Endodermal cell (in vitro differentiated cells): ENCODE measurements around the gene STX1B. TPM values are rescaled to one million over a fixed set of nuclear protein-coding genes. Genes with fewer than 3 reads are reported as not detected.

Experiments used
- DNase-seq: peaks from one replicate; pipeline ENCODE4 v3.0.0-alpha.2; 2017
- H3K27ac ChIP-seq: 2 replicates; pipeline ENCODE4 v1.5.1; 2013; ENCODE audit warnings: mild to moderate bottlenecking, low read depth, low read length, moderate library complexity
- H3K27me3 ChIP-seq: 2 replicates; pipeline ENCODE4 v1.6.1; 2013; ENCODE audit warnings: mild to moderate bottlenecking, low read length, moderate library complexity; ENCODE audit not compliant: insufficient read depth, control insufficient read depth, poor library complexity, severe bottlenecking
- H3K36me3 ChIP-seq: 2 replicates; pipeline ENCODE4 v1.7.0; 2013; ENCODE audit warnings: mild to moderate bottlenecking, low read length, moderate library complexity; ENCODE audit not compliant: control insufficient read depth, insufficient read depth
- H3K4me1 ChIP-seq: one replicate; pipeline ENCODE4 v1.7.0; 2013; ENCODE audit warnings: low read length; ENCODE audit not compliant: control insufficient read depth, insufficient read depth
- H3K4me3 ChIP-seq: 2 replicates; pipeline ENCODE4 v1.5.1; 2013; ENCODE audit warnings: mild to moderate bottlenecking, low read length, moderate library complexity
- H3K9ac ChIP-seq: 2 replicates; pipeline ENCODE4 v1.6.1; 2013; ENCODE audit warnings: mild to moderate bottlenecking, low read length, moderate library complexity; ENCODE audit not compliant: poor library complexity, severe bottlenecking; ENCODE audit errors: extremely low read depth
- H3K9me3 ChIP-seq: 2 replicates; pipeline ENCODE4 v1.6.1; 2013; ENCODE audit warnings: mild to moderate bottlenecking, low read length, moderate library complexity; ENCODE audit not compliant: control insufficient read depth
- H3K27ac Mint-ChIP-seq: 2 replicates; pipeline ENCODE4 v1.8.0; 2020; ENCODE audit warnings: mixed read lengths
- H3K27me3 Mint-ChIP-seq: 2 replicates; pipeline ENCODE4 v1.8.0; 2021; ENCODE audit warnings: mild to moderate bottlenecking, mixed read lengths; ENCODE audit not compliant: insufficient read depth
- H3K36me3 Mint-ChIP-seq: 2 replicates; pipeline ENCODE4 v1.8.0; 2020; ENCODE audit warnings: low read depth, mixed read lengths
- H3K4me1 Mint-ChIP-seq: 2 replicates; pipeline ENCODE4 v1.8.0; 2020; ENCODE audit warnings: mixed read lengths
- H3K4me3 Mint-ChIP-seq: 2 replicates; pipeline ENCODE4 v1.8.0; 2020; ENCODE audit warnings: mild to moderate bottlenecking, moderate library complexity, mixed read lengths
- H3K9me3 Mint-ChIP-seq: 2 replicates; pipeline ENCODE4 v1.8.0; 2020; ENCODE audit warnings: mild to moderate bottlenecking, mixed read lengths
- CTCF ChIP-seq: fragments of 200-600 bp; sonication (generic); conservative IDR thresholded peaks from 2 replicates; pipeline ENCODE4 v1.5.0; 2021; ENCODE audit warnings: antibody characterized with exemption, mild to moderate bottlenecking
- WGBS, 2 experiments: methylation state at CpG; one replicate each; pipeline versions ENCODE4 v1.1.5 to v1.1.7; 2013; ENCODE audit warnings: missing lambda C conversion rate in 2 of 2, mixed read lengths in 1 of 2; ENCODE audit not compliant: insufficient coverage in 1 of 2, insufficient read length in 1 of 2; 5-methylcytosine and 5-hydroxymethylcytosine counted together
- total RNA-seq, 2 donors: library from RNA; stranded (reverse); fragmentation: NEBNext Ultra II Directional in 1 of 2; extraction: Animal tissue kit (Norgen Biotek cat#: 25700) in 1 of 2; gene quantifications; 2 replicates in 1 of 2; 3 replicates in 1 of 2; pipeline ENCODE4 v1.2.1, GENCODE V29; 2021

STX1B gene
- total RNA-seq, 2 donors from 2014 or later, result 3.2 to 7.0 TPM

- Mint-ChIP-seq H3K4me3 (peak overlapping the region; percentile 82), H3K9me3 (no peaks in the 10 kb centered on the region), H3K36me3 (peaks cover 10% of the 10 kb centered on the region), H3K27ac (peak overlapping the region; percentile 87), H3K4me1 (peaks cover 22% of the 10 kb centered on the region), H3K27me3 (no peaks in the 10 kb centered on the region)
- H3K9ac ChIP-seq, result no peak overlapping the region
- H3K27ac ChIP-seq, result no peak overlapping the region
- peaks cover 16% of the 10 kb centered on the region for H3K36me3 ChIP-seq
- H3K4me1 ChIP-seq, result peaks cover 12% of the 10 kb centered on the region
- H3K27me3 ChIP-seq, result no peaks in the 10 kb centered on the region
- H3K4me3 ChIP-seq, result peak overlapping the region; percentile 91
- H3K9me3 ChIP-seq, result no peaks in the 10 kb centered on the region
- WGBS, 2 experiments, result 67 to 91% methylated on average over 1 to 8 of the region's 8 CpGs
- TF ChIP-seq CTCF, result no peak
- DNase-seq, result no peak
Measured at GRCh38 chr16:30950516-30951065, 59.8 kb downstream of the STX1B start.

GRCh38 chr16:30949650-30950515 is 60.6 kb downstream of the STX1B start:
- WGBS, 2 experiments, result 11 to 14% methylated on average over 14 to 21 of the region's 21 CpGs
- peak overlapping the region; percentile 52 for H3K27ac ChIP-seq
- H3K9me3 ChIP-seq, result no peaks in the 10 kb centered on the region

More at GRCh38 chr16:30949650-30950515, 60.6 kb downstream of the STX1B start:
- Histone ChIP-seq H3K36me3 (peaks cover 22% of the 10 kb centered on the region), H3K4me3 (peak overlapping the region; percentile 91), H3K27me3 (no peaks in the 10 kb centered on the region), H3K9ac (peak overlapping the region; percentile 80), H3K4me1 (peaks cover 12% of the 10 kb centered on the region)
- H3K4me3 Mint-ChIP-seq, result peak overlapping the region; percentile 82
- peak overlapping the region; percentile 87 for H3K27ac Mint-ChIP-seq
- no peaks in the 10 kb centered on the region for H3K9me3 Mint-ChIP-seq
- peak; percentile 90 for DNase-seq
- H3K36me3 Mint-ChIP-seq, result peaks cover 16% of the 10 kb centered on the region
- peak; percentile 36 for TF ChIP-seq CTCF
- peaks cover 22% of the 10 kb centered on the region for H3K4me1 Mint-ChIP-seq
- no peaks in the 10 kb centered on the region for H3K27me3 Mint-ChIP-seq
